Measurements from ENCODE around the gene GPRASP1. TPM values are rescaled to one million over a fixed set of nuclear protein-coding genes. Genes with fewer than 3 reads are reported as not detected.

The GPRASP1 gene
- total RNA-seq, 4 donors from 2014 or later: 1.2 to 8.6 (median 6.5) TPM

GRCh38 chrX:102684772-102685520, 33.7 kb downstream of the GPRASP1 start:
- Histone ChIP-seq H3K27ac (no peak overlapping the region), H3K4me1 (no peaks in the 10 kb centered on the region), H3K36me3 (no peaks in the 10 kb centered on the region), H3K27me3 (no peaks in the 10 kb centered on the region), H3K4me3 (no peak overlapping the region), H3K9me3 (no peaks in the 10 kb centered on the region)
- intact Hi-C loops (cut with DNase I; ENCODE audit: low total_unique reads): no loop called here
- TF ChIP-seq CTCF (IDR thresholded peaks at IDR 0.05) (no peak), POLR2A (IDR thresholded peaks at IDR 0.05) (no peak)
- no peak for DNase-seq
- in situ Hi-C loops (cut with MboI; ENCODE audit: low pct_ligation_motif_present in 1 of 4, low pct_unique_long_range_greater_than_20kb in 1 of 4, low sequenced_read_pairs in 3 of 4): no loop called here
- WGBS, 2 donors (ENCODE audit: low coverage in 1 of 2): 20 to 50% methylated on average over 1 to 2 of the region's 2 CpGs

- Histone ChIP-seq H3K27me3 (no peaks in the 10 kb centered on the region), H3K4me3 (no peak overlapping the region), H3K9me3 (no peaks in the 10 kb centered on the region), H3K36me3 (no peaks in the 10 kb centered on the region), H3K4me1 (no peaks in the 10 kb centered on the region), H3K27ac (no peak overlapping the region)
- WGBS, 2 donors (ENCODE audit: low coverage in 1 of 2): 81 to 92% methylated on average over 2 to 3 of the region's 3 CpGs
- intact Hi-C loops (cut with DNase I; ENCODE audit: low total_unique reads) (no loop called here), in situ Hi-C loops (cut with MboI; ENCODE audit: low pct_ligation_motif_present in 1 of 4, low pct_unique_long_range_greater_than_20kb in 1 of 4, low sequenced_read_pairs in 3 of 4) (no loop called here)
- no peak for TF ChIP-seq EP300 (IDR thresholded peaks at IDR 0.05; ENCODE audit: low read depth)
- TF ChIP-seq CTCF (IDR thresholded peaks at IDR 0.05): no peak
- no peak for TF ChIP-seq POLR2AphosphoS5 (IDR thresholded peaks at IDR 0.05)
- no peak for TF ChIP-seq POLR2A (IDR thresholded peaks at IDR 0.05)
- DNase-seq: no peak
Measured at GRCh38 chrX:102694749-102695148, 43.5 kb downstream of the GPRASP1 start.

- Histone ChIP-seq H3K27me3 (no peaks in the 10 kb centered on the region), H3K27ac (no peak overlapping the region), H3K4me1 (no peaks in the 10 kb centered on the region), H3K9me3 (no peaks in the 10 kb centered on the region), H3K4me3 (no peak overlapping the region), H3K36me3 (no peaks in the 10 kb centered on the region)
- in situ Hi-C loops (cut with MboI; ENCODE audit: low pct_ligation_motif_present in 1 of 4, low pct_unique_long_range_greater_than_20kb in 1 of 4, low sequenced_read_pairs in 3 of 4): no loop called here
- no peak for TF ChIP-seq CTCF (IDR thresholded peaks at IDR 0.05)
- TF ChIP-seq POLR2A (IDR thresholded peaks at IDR 0.05): no peak
- TF ChIP-seq POLR2AphosphoS5 (IDR thresholded peaks at IDR 0.05): no peak
- TF ChIP-seq EP300 (IDR thresholded peaks at IDR 0.05; ENCODE audit: low read depth): no peak
- intact Hi-C loops (cut with DNase I; ENCODE audit: low total_unique reads): no loop called here
- no peak for DNase-seq
Measured at GRCh38 chrX:102696306-102696705, 45.0 kb downstream of the GPRASP1 start.

- DNase-seq: no peak
- Histone ChIP-seq H3K27me3 (no peaks in the 10 kb centered on the region), H3K9me3 (no peaks in the 10 kb centered on the region), H3K4me3 (no peak overlapping the region), H3K27ac (no peak overlapping the region), H3K36me3 (no peaks in the 10 kb centered on the region), H3K4me1 (no peaks in the 10 kb centered on the region)
- no peak for TF ChIP-seq POLR2AphosphoS5 (IDR thresholded peaks at IDR 0.05)
- no peak for TF ChIP-seq POLR2A (IDR thresholded peaks at IDR 0.05)
- no peak for TF ChIP-seq EP300 (IDR thresholded peaks at IDR 0.05; ENCODE audit: low read depth)
- no peak for TF ChIP-seq CTCF (IDR thresholded peaks at IDR 0.05)
- intact Hi-C loops (cut with DNase I; ENCODE audit: low total_unique reads) (no loop called here), in situ Hi-C loops (cut with MboI; ENCODE audit: low pct_ligation_motif_present in 1 of 4, low pct_unique_long_range_greater_than_20kb in 1 of 4, low sequenced_read_pairs in 3 of 4) (no loop called here)
Measured at GRCh38 chrX:102697494-102697893, 46.2 kb downstream of the GPRASP1 start.

Small RNA genes within 50 kb of the gene (small RNA-seq; reads per million reads assigned to genes)
- gene RNU6-589P: 0 reads per million in 4 donors

Other genes starting within 250 kb of the GPRASP1 start
- not detected for gene NXF2B, start 211.5 kb upstream of the GPRASP1 start, total RNA-seq
- not detected for gene TCP11X2, start 179.7 kb upstream of the GPRASP1 start, total RNA-seq
- not detected for gene TMSB15A, start 134.7 kb upstream of the GPRASP1 start, total RNA-seq
- 10 to 100 TPM in 3 of 4 donors, 1 to 10 TPM in 1; 4.2 to 18.6 (median 12.4) TPM for gene ARMCX5, start 52.0 kb upstream of the GPRASP1 start, total RNA-seq
- 1 to 10 TPM; 1.2 to 4.6 (median 2.7) TPM for gene GPRASP2, start 61.0 kb downstream of the GPRASP1 start, total RNA-seq
- 1 to 10 TPM in 2 of 4 donors, not detected in 2; 1.5 to 4.0 TPM for gene GPRASP3, start 69.3 kb downstream of the GPRASP1 start, total RNA-seq